K562 (cell line): ENCODE results near the gene TMF1.
A peak's percentile ranks its signal among the peaks of the same experiment; 100 is the strongest.

Experiments
- ARID2 ChIP-seq: fragments of 450-650 bp; IDR thresholded peaks from 2 replicates; pipeline ENCODE4 v1.6.1; 2017; ENCODE audit warnings: antibody characterized with exemption, mild to moderate bottlenecking
- CREB1 ChIP-seq, 2 experiments: sonication (generic) in 1 of 2; formaldehyde crosslinking in 1 of 2; IDR thresholded peaks; 2 replicates each; pipeline versions ENCODE4 v1.6.1 to v1.8.0; 2012 to 2022; ENCODE audit warnings: inconsistent platforms in 1 of 2, mild to moderate bottlenecking in 1 of 2, missing genetic modification reagents in 1 of 2, moderate library complexity in 1 of 2
- CSDE1 ChIP-seq, 2 experiments: fragments of 450-650 bp; IDR thresholded peaks; 2 replicates each; pipeline ENCODE4 v1.6.1; 2016; ENCODE audit warnings: mild to moderate bottlenecking in 1 of 2
- EZH2 ChIP-seq: IDR thresholded peaks from 2 replicates; pipeline ENCODE4 v1.6.1; 2012; ENCODE audit warnings: low read depth, mild to moderate bottlenecking, inconsistent platforms, low read length, borderline replicate concordance
- POLR2AphosphoS5 ChIP-seq: IDR thresholded peaks from 2 replicates; pipeline ENCODE4 v1.6.1; 2011; ENCODE audit warnings: mild to moderate bottlenecking, low read depth, low read length, moderate library complexity; ENCODE audit not compliant: control insufficient read depth, insufficient read depth
- RBM22 ChIP-seq: fragments of 200-400 bp; formaldehyde crosslinking; IDR thresholded peaks from 2 replicates; pipeline ENCODE4 v1.6.1; 2018; ENCODE audit warnings: low read length, low read depth; ENCODE audit not compliant: poor library complexity, severe bottlenecking
- RCOR1 ChIP-seq, 2 experiments: IDR thresholded peaks; 2 replicates each; pipeline ENCODE4 v1.6.1; 2012; ENCODE audit warnings: low read depth in 2 of 2, low read length in 2 of 2, borderline replicate concordance in 1 of 2, improper control_type of control experiment in 1 of 2
- TF ChIP-seq, protein P1 (sequence below): fragments of 450-650 bp; formaldehyde crosslinking; IDR thresholded peaks from 2 replicates; pipeline ENCODE4 v1.4.0; 2022; ENCODE audit warnings: mild to moderate bottlenecking, moderate library complexity
- TF ChIP-seq, protein P2 (sequence below): sonication (generic); formaldehyde crosslinking; IDR thresholded peaks from 2 replicates; pipeline ENCODE4 v1.9.0; 2022; ENCODE audit warnings: mild to moderate bottlenecking, missing genetic modification reagents
- TF ChIP-seq, protein P3 (sequence below): sonication (generic); formaldehyde crosslinking; IDR thresholded peaks from 2 replicates; pipeline ENCODE4 v1.8.0; 2022; ENCODE audit warnings: mild to moderate bottlenecking, missing genetic modification reagents, borderline replicate concordance

DNA sequence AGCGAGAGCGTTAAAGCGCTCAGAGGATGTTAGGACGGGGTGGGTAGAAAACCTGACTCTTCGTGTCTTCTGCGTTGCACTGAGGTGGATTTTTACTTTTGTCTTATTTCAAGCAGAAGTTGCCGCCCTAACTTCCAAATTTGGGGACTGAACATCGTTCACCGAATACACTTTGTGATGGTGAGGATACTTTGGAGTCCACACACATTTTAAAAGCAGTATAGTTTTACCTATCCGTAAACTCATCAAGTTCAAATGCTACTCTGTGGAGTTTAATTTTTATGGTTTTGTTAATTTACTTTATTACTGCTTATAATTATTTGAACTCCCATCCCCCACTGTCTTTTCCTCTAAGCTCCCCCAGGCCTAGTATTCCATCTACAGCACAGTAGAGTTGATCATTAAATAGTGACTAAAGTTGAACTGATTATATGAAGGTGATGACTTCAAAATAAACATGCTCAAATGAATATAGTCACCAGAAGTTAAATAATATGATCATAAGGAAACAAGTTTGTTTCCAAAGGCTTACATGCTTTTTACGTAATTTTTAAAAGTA is 38.0 kb downstream of the TMF1 start:
- TF ChIP-seq, protein P1, sequence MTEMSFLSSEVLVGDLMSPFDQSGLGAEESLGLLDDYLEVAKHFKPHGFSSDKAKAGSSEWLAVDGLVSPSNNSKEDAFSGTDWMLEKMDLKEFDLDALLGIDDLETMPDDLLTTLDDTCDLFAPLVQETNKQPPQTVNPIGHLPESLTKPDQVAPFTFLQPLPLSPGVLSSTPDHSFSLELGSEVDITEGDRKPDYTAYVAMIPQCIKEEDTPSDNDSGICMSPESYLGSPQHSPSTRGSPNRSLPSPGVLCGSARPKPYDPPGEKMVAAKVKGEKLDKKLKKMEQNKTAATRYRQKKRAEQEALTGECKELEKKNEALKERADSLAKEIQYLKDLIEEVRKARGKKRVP (CRISPR knock-in tag): no peak
- TF ChIP-seq EZH2: no peak
- TF ChIP-seq, protein P2, sequence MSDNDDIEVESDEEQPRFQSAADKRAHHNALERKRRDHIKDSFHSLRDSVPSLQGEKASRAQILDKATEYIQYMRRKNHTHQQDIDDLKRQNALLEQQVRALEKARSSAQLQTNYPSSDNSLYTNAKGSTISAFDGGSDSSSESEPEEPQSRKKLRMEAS (CRISPR knock-in tag): no peak
- no peak for TF ChIP-seq RBM22
- no peak for TF ChIP-seq CREB1 (IDR thresholded peaks at IDR 0.05)
- 0 out of 2 replicates have a peak, but pooled peaks have one; percentile 4 for TF ChIP-seq CREB1 (CRISPR knock-in tag; IDR thresholded peaks at IDR 0.05)
- no peak for TF ChIP-seq POLR2AphosphoS5
- TF ChIP-seq CSDE1 (IDR thresholded peaks at IDR 0.05): no peak
- no peak for TF ChIP-seq RCOR1 (IDR thresholded peaks at IDR 0.05; ENCODE audit: borderline replicate concordance in 1 of 2, low read depth in 2 of 2, low read length in 2 of 2)
- no peak for TF ChIP-seq ARID2
- TF ChIP-seq, protein P3, sequence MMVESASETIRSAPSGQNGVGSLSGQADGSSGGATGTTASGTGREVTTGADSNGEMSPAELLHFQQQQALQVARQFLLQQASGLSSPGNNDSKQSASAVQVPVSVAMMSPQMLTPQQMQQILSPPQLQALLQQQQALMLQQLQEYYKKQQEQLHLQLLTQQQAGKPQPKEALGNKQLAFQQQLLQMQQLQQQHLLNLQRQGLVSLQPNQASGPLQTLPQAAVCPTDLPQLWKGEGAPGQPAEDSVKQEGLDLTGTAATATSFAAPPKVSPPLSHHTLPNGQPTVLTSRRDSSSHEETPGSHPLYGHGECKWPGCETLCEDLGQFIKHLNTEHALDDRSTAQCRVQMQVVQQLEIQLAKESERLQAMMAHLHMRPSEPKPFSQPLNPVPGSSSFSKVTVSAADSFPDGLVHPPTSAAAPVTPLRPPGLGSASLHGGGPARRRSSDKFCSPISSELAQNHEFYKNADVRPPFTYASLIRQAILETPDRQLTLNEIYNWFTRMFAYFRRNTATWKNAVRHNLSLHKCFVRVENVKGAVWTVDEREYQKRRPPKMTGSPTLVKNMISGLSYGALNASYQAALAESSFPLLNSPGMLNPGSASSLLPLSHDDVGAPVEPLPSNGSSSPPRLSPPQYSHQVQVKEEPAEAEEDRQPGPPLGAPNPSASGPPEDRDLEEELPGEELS (CRISPR knock-in tag): no peak
